Neuronal stem cell (in vitro differentiated cells): ENCODE results near the gene RASGRF2.

Experiments
- DNase-seq: peaks from one replicate; pipeline ENCODE4 v3.0.0-alpha.2; 2013; ENCODE audit warnings: low spot score
- H2AFZ ChIP-seq: one replicate; pipeline ENCODE4 v1.6.1; 2013; ENCODE audit warnings: mild to moderate bottlenecking, low read length, inconsistent platforms
- H2AK5ac ChIP-seq: 2 replicates; pipeline ENCODE4 v1.6.1; 2013; ENCODE audit warnings: low read depth, mild to moderate bottlenecking, inconsistent platforms, low read length, moderate library complexity, mixed read lengths
- H2BK120ac ChIP-seq: 2 replicates; pipeline ENCODE4 v1.6.1; 2013; ENCODE audit warnings: low read depth, mild to moderate bottlenecking, inconsistent platforms, low read length, moderate library complexity, mixed read lengths
- H2BK12ac ChIP-seq: one replicate; pipeline ENCODE4 v1.6.1; 2013; ENCODE audit warnings: low read length, inconsistent platforms
- H2BK15ac ChIP-seq: 2 replicates; pipeline ENCODE4 v1.6.1; 2013; ENCODE audit warnings: mild to moderate bottlenecking, low read length, inconsistent platforms, mixed read lengths
- H2BK5ac ChIP-seq: one replicate; pipeline ENCODE4 v1.6.1; 2013; ENCODE audit warnings: inconsistent platforms, mild to moderate bottlenecking, low read length, moderate library complexity
- H3K14ac ChIP-seq: one replicate; pipeline ENCODE4 v1.6.1; 2013; ENCODE audit warnings: low read length, inconsistent platforms
- H3K18ac ChIP-seq: 2 replicates; pipeline ENCODE4 v1.6.1; 2013; ENCODE audit warnings: low read length, inconsistent platforms
- H3K23ac ChIP-seq: 2 replicates; pipeline ENCODE4 v1.6.1; 2013; ENCODE audit warnings: low read depth, mild to moderate bottlenecking, mixed read lengths, low read length, inconsistent platforms; ENCODE audit not compliant: poor library complexity
- H3K27ac ChIP-seq: replicated peaks from 3 replicates; pipeline ENCODE4 v1.5.1; 2013; ENCODE audit warnings: low read length, inconsistent platforms
- H3K27me3 ChIP-seq, 3 experiments: 2 replicates each; pipeline ENCODE4 v1.6.1; 2013; ENCODE audit warnings: low read length in 3 of 3, mild to moderate bottlenecking in 2 of 3, inconsistent platforms in 1 of 3, low read depth in 1 of 3, mixed read lengths in 1 of 3, moderate library complexity in 1 of 3; ENCODE audit not compliant: control insufficient read depth in 3 of 3, insufficient read depth in 3 of 3
- H3K36me3 ChIP-seq, 2 donors: replicated peaks in 1 of 2; 2 replicates each; pipeline ENCODE4 v1.6.1; 2013; ENCODE audit warnings: low read length in 2 of 2; ENCODE audit not compliant: control insufficient read depth in 2 of 2, insufficient read depth in 2 of 2
- H3K4ac ChIP-seq: 2 replicates; pipeline ENCODE4 v1.6.1; 2013; ENCODE audit warnings: inconsistent platforms, mild to moderate bottlenecking, low read length, moderate library complexity
- H3K4me1 ChIP-seq, 2 donors: 1 replicate in 1 of 2; 2 replicates in 1 of 2; pipeline ENCODE4 v1.6.1; 2013; ENCODE audit warnings: low read length in 2 of 2, low read depth in 1 of 2; ENCODE audit not compliant: control insufficient read depth in 2 of 2, insufficient read depth in 1 of 2
- H3K4me2 ChIP-seq: one replicate; pipeline ENCODE4 v1.6.1; 2013; ENCODE audit warnings: mild to moderate bottlenecking, low read length, inconsistent platforms; ENCODE audit not compliant: insufficient read depth, poor library complexity, severe bottlenecking
- H3K4me3 ChIP-seq, 2 donors: 2 replicates each; pipeline ENCODE4 v1.5.1; 2013; ENCODE audit warnings: low read length in 2 of 2, mild to moderate bottlenecking in 2 of 2, inconsistent platforms in 1 of 2, moderate library complexity in 1 of 2
- H3K79me1 ChIP-seq: one replicate; pipeline ENCODE4 v1.6.1; 2013; ENCODE audit warnings: low read depth, mild to moderate bottlenecking, inconsistent platforms, low read length, moderate library complexity
- H3K9ac ChIP-seq: one replicate; pipeline ENCODE4 v1.6.1; 2013; ENCODE audit warnings: mild to moderate bottlenecking, low read depth, low read length, inconsistent platforms; ENCODE audit not compliant: poor library complexity
- H3K9me3 ChIP-seq, 2 donors: replicated peaks in 1 of 2; 2 replicates each; pipeline versions ENCODE3 to v1.6.1; 2013; ENCODE audit warnings: low read length in 2 of 2, mild to moderate bottlenecking in 2 of 2, inconsistent platforms in 1 of 2, low read depth in 1 of 2, mixed read lengths in 1 of 2, moderate library complexity in 1 of 2; ENCODE audit not compliant: control insufficient read depth in 2 of 2, insufficient read depth in 1 of 2
- H4K8ac ChIP-seq: one replicate; pipeline ENCODE4 v1.6.1; 2013; ENCODE audit warnings: low read depth, mild to moderate bottlenecking, inconsistent platforms, low read length, moderate library complexity
- H4K91ac ChIP-seq: one replicate; pipeline ENCODE4 v1.6.1; 2013; ENCODE audit warnings: low read length, low read depth, mild to moderate bottlenecking, inconsistent platforms; ENCODE audit not compliant: poor library complexity
- WGBS, 2 donors: extraction: QIAGEN DNeasy Blood & Tissue Kit; methylation state at CpG; one replicate each; pipeline ENCODE4 v1.1.7; 2013; ENCODE audit warnings: missing lambda C conversion rate in 2 of 2, mixed read lengths in 1 of 2; ENCODE audit not compliant: insufficient read length in 2 of 2, insufficient replicate concordance in 1 of 2; ENCODE audit errors: extremely low coverage in 2 of 2; 5-methylcytosine and 5-hydroxymethylcytosine counted together

The RASGRF2 gene

DNA sequence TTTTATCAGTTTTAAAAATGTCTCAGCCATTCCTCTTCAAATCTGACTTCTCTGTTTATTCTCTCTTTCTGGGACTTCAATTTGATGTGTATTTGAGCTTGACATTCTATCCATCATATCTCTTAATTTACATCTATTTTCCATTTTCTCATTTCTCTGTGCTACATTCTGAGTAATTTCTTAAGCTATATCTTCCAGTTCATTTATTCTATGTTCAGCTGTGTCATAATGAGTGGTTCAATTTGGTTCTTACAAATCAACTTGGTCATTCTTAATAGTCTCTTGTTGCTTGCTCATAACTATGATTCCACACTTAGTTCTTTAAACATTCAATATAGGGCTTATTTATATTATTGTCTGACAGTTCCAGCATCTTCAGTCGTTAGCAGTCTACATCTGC, 289.8 kb downstream of the RASGRF2 start:
- no peak overlapping the region for H3K27ac ChIP-seq
- no CpG with 5 or more reads among the region's 1 CpG for WGBS, 2 donors
- H3K18ac ChIP-seq: no peak overlapping the region
- no peaks in the 10 kb centered on the region for H3K27me3 ChIP-seq
- no peak overlapping the region for H2AFZ ChIP-seq
- H3K23ac ChIP-seq: no peak overlapping the region
- no peak overlapping the region for H2BK5ac ChIP-seq
- H4K91ac ChIP-seq: no peak overlapping the region
- H3K4me2 ChIP-seq: no peak overlapping the region
- H3K4me3 ChIP-seq: no peak overlapping the region
- H3K36me3 ChIP-seq: peaks cover 4 to 14% of the 10 kb centered on the region in 2 donors
- no peak overlapping the region for H4K8ac ChIP-seq
- no peak overlapping the region for H3K4ac ChIP-seq
- peaks cover 3 to 23% of the 10 kb centered on the region in 2 donors for H3K9me3 ChIP-seq
- DNase-seq: no peak
- H3K4me1 ChIP-seq: peaks cover 0 to 27% of the 10 kb centered on the region in 2 donors
- H3K14ac ChIP-seq: no peak overlapping the region
- no peak overlapping the region for H2BK120ac ChIP-seq
- no peak overlapping the region for H2AK5ac ChIP-seq
- H3K9ac ChIP-seq: no peak overlapping the region
- no peak overlapping the region for H2BK15ac ChIP-seq
- H2BK12ac ChIP-seq: no peak overlapping the region
- peaks cover 7% of the 10 kb centered on the region for H3K79me1 ChIP-seq

GRCh38 chr5:81251922-81252321, 291.8 kb downstream of the RASGRF2 start:
- H3K14ac ChIP-seq: no peak overlapping the region
- H3K4me2 ChIP-seq: no peak overlapping the region
- H3K18ac ChIP-seq: no peak overlapping the region
- H4K8ac ChIP-seq: no peak overlapping the region
- H3K36me3 ChIP-seq: peaks cover 0 to 10% of the 10 kb centered on the region in 2 donors
- H2BK5ac ChIP-seq: no peak overlapping the region
- no peak for DNase-seq
- no peak overlapping the region for H3K23ac ChIP-seq
- peaks cover 3 to 23% of the 10 kb centered on the region in 2 donors for H3K9me3 ChIP-seq
- WGBS, 2 donors: no CpG with 5 or more reads among the region's 5 CpGs
- H3K27me3 ChIP-seq: no peaks in the 10 kb centered on the region
- no peak overlapping the region for H4K91ac ChIP-seq
- no peak overlapping the region for H3K9ac ChIP-seq
- no peak overlapping the region for H2AFZ ChIP-seq
- H2BK120ac ChIP-seq: no peak overlapping the region
- H2BK12ac ChIP-seq: no peak overlapping the region
- H3K4me1 ChIP-seq: peaks cover 0 to 16% of the 10 kb centered on the region in 2 donors
- no peak overlapping the region for H3K4ac ChIP-seq
- no peak overlapping the region for H3K27ac ChIP-seq
- H3K4me3 ChIP-seq: no peak overlapping the region
- H2AK5ac ChIP-seq: no peak overlapping the region
- peaks cover 3% of the 10 kb centered on the region for H3K79me1 ChIP-seq
- H2BK15ac ChIP-seq: no peak overlapping the region

DNA sequence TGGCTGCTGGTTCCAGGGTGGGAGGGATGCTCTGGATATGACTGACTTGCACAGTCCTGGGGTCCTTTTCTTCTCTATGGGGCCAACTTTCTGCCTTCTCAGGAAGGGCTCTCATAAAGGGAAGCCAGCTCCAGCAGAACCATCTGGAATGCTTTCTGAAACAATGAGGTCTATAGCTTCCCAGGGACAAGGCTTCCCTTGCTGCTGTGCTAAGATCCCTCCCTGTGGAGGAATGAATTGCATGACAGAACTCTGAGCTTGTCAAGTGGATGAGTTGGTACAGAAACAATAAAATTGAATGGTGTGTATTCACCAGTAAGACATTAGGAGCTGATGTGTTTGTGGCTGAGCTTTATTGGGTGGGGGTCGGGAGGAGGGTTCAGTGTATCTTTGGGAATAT, 292.7 kb downstream of the RASGRF2 start:
- Histone ChIP-seq H3K79me1 (peaks cover 5% of the 10 kb centered on the region), H3K4ac (no peak overlapping the region), H3K36me3 (peaks cover 0 to 10% of the 10 kb centered on the region in 2 donors), H2BK12ac (no peak overlapping the region), H3K9me3 (peaks cover 3 to 23% of the 10 kb centered on the region in 2 donors), H2BK15ac (no peak overlapping the region), H4K8ac (no peak overlapping the region), H2AFZ (no peak overlapping the region), H3K27me3 (no peaks in the 10 kb centered on the region), H3K4me2 (no peak overlapping the region), H4K91ac (no peak overlapping the region), H3K9ac (no peak overlapping the region), H3K27ac (no peak overlapping the region), H2BK5ac (no peak overlapping the region), H3K23ac (no peak overlapping the region), H3K4me1 (peaks cover 0 to 9% of the 10 kb centered on the region in 2 donors), H2BK120ac (no peak overlapping the region), H3K18ac (no peak overlapping the region), H2AK5ac (no peak overlapping the region), H3K14ac (no peak overlapping the region), H3K4me3 (no peak overlapping the region)
- no peak for DNase-seq
- WGBS, 2 donors: no CpG with 5 or more reads among the region's 1 CpG

- no peak overlapping the region for H2BK5ac ChIP-seq
- H2AFZ ChIP-seq: no peak overlapping the region
- no peak overlapping the region for H2BK12ac ChIP-seq
- no peak overlapping the region for H4K8ac ChIP-seq
- peaks cover 3 to 23% of the 10 kb centered on the region in 2 donors for H3K9me3 ChIP-seq
- no peak overlapping the region for H3K9ac ChIP-seq
- no peak overlapping the region for H3K23ac ChIP-seq
- no peak overlapping the region for H2BK120ac ChIP-seq
- H3K18ac ChIP-seq: no peak overlapping the region
- no peak for DNase-seq
- no peak overlapping the region for H3K4ac ChIP-seq
- H3K4me2 ChIP-seq: no peak overlapping the region
- H3K4me1 ChIP-seq: peaks cover 0 to 4% of the 10 kb centered on the region in 2 donors
- no peak overlapping the region for H3K14ac ChIP-seq
- H3K4me3 ChIP-seq: no peak overlapping the region
- H3K79me1 ChIP-seq: peaks cover 5% of the 10 kb centered on the region
- H3K27me3 ChIP-seq: no peaks in the 10 kb centered on the region
- H4K91ac ChIP-seq: no peak overlapping the region
- H2AK5ac ChIP-seq: no peak overlapping the region
- H3K36me3 ChIP-seq: peaks cover 0 to 10% of the 10 kb centered on the region in 2 donors
- no peak overlapping the region for H2BK15ac ChIP-seq
- no peak overlapping the region for H3K27ac ChIP-seq
- no CpG with 5 or more reads among the region's 4 CpGs for WGBS, 2 donors
Observed at GRCh38 chr5:81253875-81254274, 293.7 kb downstream of the RASGRF2 start.
